ENCODE data around the gene CCDC110.

CCDC110 gene

GRCh38 chr4:185470501-185471195 is 885 bp downstream of the CCDC110 start:
- DNase-seq: no peak

- no peak for DNase-seq
Measured at GRCh38 chr4:185469580-185470154, 1.9 kb downstream of the CCDC110 start.

- DNase-seq: no peak
Measured at GRCh38 chr4:185468999-185469398, 2.5 kb downstream of the CCDC110 start.

- no peak for DNase-seq
Measured at GRCh38 chr4:185467991-185468390, 3.5 kb downstream of the CCDC110 start.

- DNase-seq: no peak
Measured at GRCh38 chr4:185467101-185467500, 4.4 kb downstream of the CCDC110 start.

GRCh38 chr4:185465707-185466106 is 5.8 kb downstream of the CCDC110 start:
- no peak for DNase-seq

GRCh38 chr4:185464887-185465286 is 6.6 kb downstream of the CCDC110 start:
- DNase-seq: no peak

- DNase-seq: no peak
Measured at GRCh38 chr4:185464183-185464582, 7.3 kb downstream of the CCDC110 start.

GRCh38 chr4:185463541-185463940 is 8.0 kb downstream of the CCDC110 start:
- DNase-seq: no peak

- no peak for DNase-seq
Measured at GRCh38 chr4:185461565-185461964, 10.0 kb downstream of the CCDC110 start.

GRCh38 chr4:185457136-185457535 is 14.4 kb downstream of the CCDC110 start:
- DNase-seq: no peak

- no peak for DNase-seq
Measured at GRCh38 chr4:185456131-185456530, 15.4 kb downstream of the CCDC110 start.

- no peak for DNase-seq
Measured at GRCh38 chr4:185445209-185445608, 26.3 kb downstream of the CCDC110 start.

- DNase-seq: no peak
Measured at GRCh38 chr4:185441479-185441878, 30.1 kb downstream of the CCDC110 start.

- no peak for DNase-seq
Measured at GRCh38 chr4:185437809-185438208, 33.7 kb downstream of the CCDC110 start.

- no peak for DNase-seq
Measured at GRCh38 chr4:185435466-185435865, 36.1 kb downstream of the CCDC110 start.

GRCh38 chr4:185429660-185430059 is 41.9 kb downstream of the CCDC110 start:
- no peak for DNase-seq

- DNase-seq: no peak
Measured at GRCh38 chr4:185426960-185427688, 44.4 kb downstream of the CCDC110 start.

GRCh38 chr4:185425647-185426352 is 45.7 kb downstream of the CCDC110 start, which contains the start of gene UFSP2:
Gene UFSP2, minus strand, starts transcription at chr4:185425964. Its CDS starts 96 bp downstream, at chr4:185425868.
- DNase-seq: peak; percentile 97

GRCh38 chr4:185424905-185425646 is 46.5 kb downstream of the CCDC110 start:
- DNase-seq: no peak

- no peak for DNase-seq
Measured at GRCh38 chr4:185421366-185422124, 50.0 kb downstream of the CCDC110 start.

GRCh38 chr4:185416955-185417354 is 54.6 kb downstream of the CCDC110 start:
- DNase-seq: no peak

Data from activated CD8-positive, alpha-beta memory T cell treated with anti-CD3 and anti-CD28 coated beads, Interleukin-2, amount 50 U/mL, for 48 hours (primary cell).